Left lobe of liver (tissue), 2 donors: ENCODE measurements around the gene FGF18. TPM values are rescaled to one million over a fixed set of nuclear protein-coding genes. Genes with fewer than 3 reads are reported as not detected.

Experiments used
- ATAC-seq: fragments of 200-7000 bp; cut with Tn5 transposase; one replicate; pipeline ENCODE4 v1.9.1; 2020; ENCODE audit warnings: mild to moderate bottlenecking, moderate library complexity
- DNase-seq: peaks from one replicate; pipeline ENCODE4 v3.0.0-alpha.2; 2020; ENCODE audit warnings: low spot score
- total RNA-seq: library from RNA; stranded (reverse); gene quantifications from one replicate; pipeline ENCODE4 v1.2.1, GENCODE V29; 2021
- donor health status: DM: no; HTN: no; CAD: no; lungs with moderate emphysema.
- donor health status: DM: no; HTN: yes; CAD: no.

FGF18 gene
- total RNA-seq, 1 donor from 2014 or later, result not detected

DNA sequence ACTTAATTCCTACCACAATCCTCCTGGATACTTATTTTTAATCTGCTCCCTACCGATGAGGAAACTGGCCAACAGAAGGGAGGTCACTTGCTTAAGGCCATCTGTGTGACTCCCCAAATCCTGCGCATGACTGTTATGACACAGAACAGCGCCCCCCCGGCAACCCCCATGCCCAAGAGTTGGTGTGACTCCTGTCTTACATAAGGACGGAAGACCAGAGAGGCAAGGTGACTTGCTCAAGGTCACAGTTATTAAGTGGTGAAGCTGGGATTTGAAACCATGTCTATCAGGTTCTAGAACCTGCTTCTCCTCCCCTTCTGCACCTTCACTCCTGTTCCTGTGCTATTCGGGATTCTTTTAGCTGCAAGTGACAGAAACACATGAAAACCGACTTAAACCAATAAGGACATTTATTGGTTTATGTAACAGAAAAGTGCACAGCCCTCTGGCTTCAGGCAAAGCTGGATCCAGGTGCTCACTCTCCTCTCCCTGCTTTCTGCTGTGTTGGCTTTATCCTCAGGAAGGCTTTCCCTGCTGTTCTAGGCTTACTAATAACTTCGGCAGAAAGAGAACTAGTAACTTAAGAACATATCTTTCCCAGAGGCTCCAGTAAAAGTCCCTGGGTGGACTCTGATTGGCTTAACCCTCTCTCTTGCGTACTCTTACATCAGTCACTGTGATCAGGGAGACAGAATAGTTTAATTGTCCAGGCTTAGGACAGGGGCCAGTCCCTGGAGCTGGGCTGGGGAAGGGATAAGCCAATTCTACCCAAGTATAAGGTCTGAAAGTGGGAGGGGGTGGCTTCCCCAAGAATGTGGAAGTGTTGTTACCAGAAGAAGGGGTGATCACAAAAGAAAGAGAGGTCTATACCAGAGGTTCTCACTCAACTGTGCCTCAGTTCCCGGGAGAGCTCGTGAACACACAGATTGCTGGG, 43.7 kb downstream of the FGF18 start:
- no peak for ATAC-seq
- no peak for DNase-seq

DNA sequence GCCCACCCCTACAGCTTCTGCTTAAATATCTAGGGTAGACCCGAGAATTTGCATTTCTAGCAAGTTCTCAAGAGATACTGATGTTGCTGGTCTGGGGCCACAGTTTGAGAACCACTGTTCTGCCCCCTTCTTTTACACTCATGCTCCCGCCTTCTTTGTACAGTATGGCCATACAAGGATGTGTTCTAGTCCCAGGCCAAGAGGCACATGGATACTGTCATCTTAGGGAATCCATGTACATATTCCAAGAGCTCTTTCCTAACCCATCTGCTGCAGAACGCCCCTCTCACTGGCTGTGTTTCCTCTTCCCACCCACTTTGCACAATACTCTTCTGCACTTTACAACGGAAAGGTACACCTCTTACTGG, 44.4 kb downstream of the FGF18 start:
- DNase-seq (no peak), ATAC-seq (no peak)

DNA sequence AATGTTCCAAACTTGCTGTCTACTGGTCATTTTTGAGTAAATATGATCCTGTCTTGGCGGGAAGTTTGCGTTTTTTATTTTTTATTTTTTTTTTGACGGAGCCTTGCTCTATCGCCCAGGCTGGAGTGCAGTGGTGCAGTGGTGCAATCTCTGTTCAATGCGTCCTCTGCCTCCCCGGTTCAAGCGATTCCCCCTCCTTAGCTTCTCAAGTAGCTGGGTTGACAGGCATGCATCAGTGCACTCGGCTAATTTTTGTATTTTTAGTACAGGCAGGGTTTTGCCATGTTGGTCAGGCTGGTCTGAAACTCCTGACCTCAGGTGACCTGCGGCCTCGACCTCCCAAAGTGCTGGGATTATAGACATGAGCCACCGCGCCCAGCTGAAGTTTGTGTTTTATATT, 45.4 kb downstream of the FGF18 start:
- ATAC-seq (no peak), DNase-seq (no peak)

DNA sequence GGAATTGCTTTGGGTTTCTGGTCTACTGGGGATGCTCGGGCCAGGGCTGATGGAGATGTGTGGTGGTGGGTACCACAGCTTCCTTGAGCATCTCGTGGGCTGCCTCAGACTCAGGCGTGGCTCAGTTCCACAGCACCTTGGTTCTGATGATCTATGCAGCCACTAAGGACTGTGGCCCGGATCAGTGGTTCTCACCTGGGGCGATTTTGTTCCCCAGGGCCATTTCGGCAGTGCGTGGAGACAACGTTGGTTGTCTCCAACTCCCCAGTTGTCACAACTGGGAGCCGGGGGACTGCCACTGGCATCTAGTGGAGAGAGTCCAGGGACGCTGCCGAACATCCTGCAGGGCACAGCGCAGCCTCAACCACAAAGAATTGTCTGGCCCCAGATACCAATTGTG, 47.7 kb downstream of the FGF18 start:
- no peak for DNase-seq
- no peak for ATAC-seq

DNA sequence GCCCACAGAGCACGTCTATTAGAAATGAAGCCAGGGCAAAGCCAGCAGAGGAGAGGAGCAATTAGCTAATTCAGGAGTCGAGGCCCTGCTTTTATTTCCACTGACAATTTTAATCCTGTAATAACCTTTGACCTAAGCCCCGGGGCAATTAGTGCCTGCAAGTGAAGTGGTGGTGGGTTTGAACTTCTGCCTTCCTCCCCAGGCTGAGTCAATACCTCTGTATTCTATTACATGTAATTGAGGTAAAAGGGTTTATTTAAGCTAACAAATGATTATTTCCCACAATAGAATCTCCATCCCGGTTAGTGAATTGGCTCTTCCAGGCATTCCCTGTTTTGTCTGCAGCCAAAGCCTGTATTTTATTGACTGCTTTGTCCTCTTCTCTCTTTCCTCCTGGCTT, 49.9 kb downstream of the FGF18 start:
- no peak for ATAC-seq
- no peak for DNase-seq

DNA sequence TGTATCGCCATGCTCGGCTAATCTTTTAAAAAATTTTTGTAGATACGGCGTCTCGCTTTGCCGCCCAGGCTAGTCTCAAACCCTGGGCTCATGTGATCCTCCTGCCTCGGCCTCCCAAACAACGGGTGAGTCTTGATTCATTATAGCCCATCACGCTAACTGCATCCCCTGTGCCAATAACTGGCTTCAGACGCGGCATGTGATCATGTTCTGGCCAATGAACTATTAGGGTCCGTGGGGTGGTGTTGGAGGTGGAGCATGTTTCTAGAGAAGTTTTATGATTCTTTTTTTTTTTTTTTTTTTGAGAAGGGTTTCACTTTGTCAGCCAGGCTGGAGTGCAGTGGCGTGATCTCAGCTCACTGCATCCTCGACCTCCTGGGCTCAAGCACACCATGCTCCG, 51.0 kb downstream of the FGF18 start:
- no peak for ATAC-seq
- no peak for DNase-seq

DNA sequence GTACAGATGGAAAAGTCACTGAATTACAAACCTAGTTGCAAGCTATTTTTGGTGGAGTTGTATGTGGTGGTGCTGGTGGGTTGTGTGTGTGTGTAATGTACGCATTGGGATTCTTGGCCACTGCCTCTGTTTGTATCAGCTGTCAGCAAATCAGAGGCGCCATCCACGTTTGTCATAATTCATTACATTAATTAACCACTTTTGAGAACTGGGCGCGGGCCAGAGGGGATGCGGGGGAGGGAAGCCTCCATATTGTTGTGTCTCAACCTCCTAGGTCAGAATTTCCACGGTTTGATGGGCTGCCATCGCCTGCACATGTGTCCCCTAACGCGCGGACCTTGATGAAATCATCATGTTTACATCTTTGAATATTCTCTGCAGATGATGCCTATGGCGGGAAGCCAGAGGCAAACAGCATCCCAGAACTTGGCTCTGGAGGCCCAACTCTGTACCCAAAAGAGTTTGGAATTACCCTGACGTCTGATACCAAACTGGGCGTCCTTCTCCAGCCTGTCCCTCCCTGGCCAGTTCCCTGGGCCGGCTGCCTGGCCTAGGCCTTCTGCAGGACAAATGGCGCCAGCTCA, 54.9 kb downstream of the FGF18 start:
- ATAC-seq, result no peak
- DNase-seq, result no peak

DNA sequence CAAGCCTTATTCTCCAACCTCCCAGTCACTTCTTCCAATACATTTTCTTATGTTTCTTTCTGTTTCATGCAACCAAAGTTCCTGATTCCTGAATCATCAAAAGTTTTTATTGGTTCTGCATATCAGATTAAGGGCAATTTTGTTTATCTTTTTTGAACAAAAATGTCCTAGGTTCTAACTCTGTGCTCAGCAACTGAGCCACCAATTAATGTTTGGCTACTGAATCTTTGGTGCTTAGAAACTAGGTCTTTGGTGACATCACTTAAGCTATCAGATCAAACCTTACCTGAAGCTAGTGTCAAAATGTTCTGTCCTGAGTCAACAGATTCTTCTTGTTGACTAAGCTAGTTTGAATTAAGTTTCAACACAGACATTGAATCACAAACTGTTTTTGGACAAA, 56.1 kb downstream of the FGF18 start:
- no peak for ATAC-seq
- DNase-seq, result no peak

DNA sequence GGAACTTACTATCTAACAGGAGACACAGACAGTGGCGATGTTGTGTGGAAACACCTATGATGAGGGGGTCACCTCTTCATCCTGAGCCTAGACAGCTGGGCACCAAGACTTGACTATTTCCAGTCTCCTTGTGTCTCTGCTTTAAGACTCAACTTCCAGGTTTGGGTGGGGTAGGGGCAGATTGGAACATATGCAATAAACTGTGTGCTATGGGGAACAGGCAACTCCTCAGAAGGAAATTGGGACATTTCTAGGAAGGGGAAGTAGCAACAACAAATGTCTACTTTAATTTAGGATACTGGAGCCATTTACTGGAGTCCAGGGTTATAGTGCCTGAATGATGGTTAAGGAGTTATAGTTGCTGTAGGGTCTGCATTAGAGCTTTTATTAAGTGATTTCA, 57.3 kb downstream of the FGF18 start:
- no peak for DNase-seq
- ATAC-seq, result no peak

DNA sequence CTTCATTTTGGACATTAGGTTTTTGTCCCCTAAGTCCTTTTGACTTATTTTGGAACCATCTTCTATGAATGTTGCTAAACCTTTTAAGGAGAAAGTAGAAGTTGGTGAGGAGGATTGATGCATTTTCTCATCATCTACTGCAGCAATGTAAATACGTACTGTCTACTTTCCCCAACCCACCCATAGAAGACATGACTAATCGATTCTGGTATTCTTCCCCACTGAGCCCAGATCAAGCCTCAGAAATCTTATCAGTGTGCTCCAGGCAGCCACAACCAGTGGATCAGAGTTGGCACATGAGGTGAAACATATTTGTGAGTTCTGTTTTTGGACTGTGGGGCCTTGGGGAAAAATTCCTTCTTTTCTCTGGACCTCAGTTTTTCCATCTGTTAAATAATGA, 57.7 kb downstream of the FGF18 start:
- ATAC-seq (no peak), DNase-seq (no peak)

DNA sequence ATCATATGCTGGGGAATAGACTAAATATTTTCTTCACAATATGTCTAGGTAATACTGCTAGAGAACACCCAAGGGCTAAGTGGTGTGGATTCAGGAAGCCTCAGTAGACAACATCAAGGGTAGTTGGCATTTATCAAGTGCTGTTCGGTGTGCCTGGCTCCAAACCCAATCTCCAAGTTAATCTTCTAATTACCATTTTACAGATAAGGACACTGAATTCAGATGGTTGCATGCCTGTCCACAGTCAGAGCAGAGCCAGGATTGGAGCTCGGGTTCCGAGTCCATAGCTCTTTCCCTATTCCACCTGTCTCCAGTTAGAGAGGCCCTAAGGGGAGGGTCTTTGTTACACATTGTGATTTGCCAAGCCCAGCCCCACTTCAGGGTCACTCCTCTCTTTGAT, 58.2 kb downstream of the FGF18 start:
- ATAC-seq, result no peak

DNA sequence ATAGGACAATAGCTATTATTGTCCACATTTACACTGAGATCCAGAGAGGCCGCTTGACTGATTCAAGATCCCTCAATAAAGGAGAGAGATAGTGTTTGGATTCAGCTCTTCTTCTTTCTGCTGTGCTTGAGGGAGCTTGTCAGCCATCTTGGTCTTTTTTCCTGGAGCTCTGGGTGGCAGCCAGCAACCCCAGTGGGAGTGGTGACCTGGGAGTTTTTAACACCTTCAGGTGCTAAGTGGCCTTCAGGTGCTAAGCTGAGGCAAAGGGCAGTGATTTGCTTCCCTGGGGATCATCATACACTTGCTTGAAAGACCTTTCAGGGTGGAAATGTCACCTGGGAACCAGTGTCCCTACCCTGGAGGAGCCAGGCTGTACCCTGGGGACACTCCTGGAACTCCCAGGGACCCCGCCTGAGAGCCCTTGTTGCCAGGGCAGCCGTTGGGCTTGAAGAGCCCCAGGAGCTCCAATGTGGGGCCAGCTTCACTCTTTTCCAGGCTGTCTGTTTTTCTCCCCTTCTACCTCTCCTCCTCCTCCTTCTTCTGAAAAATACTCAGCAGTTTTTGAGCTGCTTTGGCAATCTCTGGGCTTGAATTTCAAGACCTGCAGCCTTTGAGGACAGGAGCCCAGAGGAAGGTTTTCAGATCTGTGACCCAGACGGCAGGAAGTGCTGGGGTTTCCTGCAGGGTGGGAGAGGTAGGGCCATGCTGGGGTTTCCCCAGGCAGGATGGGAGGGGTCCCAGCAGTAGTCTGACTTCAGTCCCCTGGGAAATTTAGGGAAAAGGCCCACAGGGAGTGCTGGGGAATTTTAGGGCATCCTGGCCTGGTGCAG, 59.7 kb downstream of the FGF18 start:
- ATAC-seq, result no peak
- no peak for DNase-seq

More for the DNA sequence above, 58.2 kb downstream of the FGF18 start:
- no peak for DNase-seq

DNA sequence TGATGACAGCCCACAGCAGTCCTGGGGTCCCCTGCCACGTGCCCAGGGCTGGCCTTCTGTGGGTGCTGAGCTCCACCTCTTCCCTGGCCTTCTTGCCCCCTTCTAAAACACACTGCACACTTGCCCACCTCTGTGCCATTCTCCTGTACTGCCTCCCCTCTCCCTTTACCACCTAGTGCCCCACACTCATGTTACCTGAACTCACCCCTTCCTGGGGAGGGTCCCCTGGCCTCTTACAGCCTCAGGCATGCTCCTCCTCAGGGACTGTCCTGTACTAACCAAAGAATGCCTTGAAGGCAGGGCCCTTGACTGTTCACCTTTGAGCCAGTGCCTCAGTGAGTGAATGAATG, 60.3 kb downstream of the FGF18 start:
- DNase-seq, result no peak
- no peak for ATAC-seq

DNA sequence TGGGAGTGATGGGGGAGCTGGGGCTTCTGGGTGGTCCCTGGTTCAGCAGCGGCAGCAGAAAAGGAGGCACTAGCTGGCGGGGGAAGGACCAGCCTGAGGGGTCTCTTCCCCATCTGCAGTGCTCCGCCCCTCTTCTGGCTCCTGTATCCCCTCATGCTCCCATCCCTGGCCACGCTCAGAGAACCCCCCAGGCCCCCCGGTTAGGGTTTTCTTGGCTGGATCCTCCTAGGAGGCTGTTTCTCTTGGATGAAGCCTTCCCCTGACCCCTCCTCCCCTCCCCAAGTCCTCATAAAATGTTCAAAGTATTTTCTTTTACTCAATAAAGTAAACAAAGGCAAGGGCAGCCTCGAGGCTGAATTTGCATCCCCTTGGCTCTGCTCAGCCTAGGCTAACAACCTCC, 60.8 kb downstream of the FGF18 start:
- no peak for ATAC-seq
- DNase-seq, result no peak

DNA sequence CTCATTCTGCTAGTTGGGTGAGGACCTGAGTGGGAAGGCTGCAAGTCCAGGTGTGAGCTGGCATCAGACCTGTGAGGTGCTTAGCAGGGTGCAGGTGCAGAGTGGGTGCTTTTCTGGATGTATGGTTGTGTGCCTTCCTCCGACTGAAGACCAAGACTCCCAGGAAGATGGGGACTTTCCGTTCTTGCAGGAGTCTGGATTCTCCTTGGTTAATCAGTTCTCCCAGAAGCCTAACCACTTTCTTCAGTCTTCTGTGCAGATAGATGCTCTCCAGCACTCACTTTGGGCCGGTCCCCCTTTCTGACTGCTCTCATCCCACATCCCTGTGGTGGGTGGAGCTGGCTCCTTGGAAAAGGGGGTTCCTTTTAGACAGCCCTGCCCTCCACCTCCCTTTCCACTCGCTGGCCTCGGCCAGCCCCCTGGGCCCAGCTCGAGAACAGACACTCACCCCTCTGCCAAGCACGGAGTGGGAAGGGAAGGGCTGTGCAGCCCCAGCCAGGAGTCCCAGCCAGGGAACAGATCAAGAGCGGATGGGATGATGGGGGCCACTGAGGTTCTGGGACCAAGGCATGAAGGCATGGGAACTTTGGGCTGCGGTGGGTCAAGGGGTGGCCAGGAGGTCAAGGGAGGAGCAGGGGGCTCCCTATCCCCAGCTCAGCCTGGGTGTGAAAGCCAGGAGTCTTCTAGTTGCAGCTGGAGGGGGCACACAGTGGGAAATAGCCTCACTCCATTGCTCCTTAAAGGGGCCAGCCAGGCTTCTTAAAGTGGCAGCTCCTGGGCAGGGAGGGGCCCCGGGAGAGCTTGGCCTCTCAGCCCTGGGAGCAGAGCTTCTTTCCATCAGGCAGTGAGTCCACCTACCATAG, 62.4 kb downstream of the FGF18 start:
- ATAC-seq, result no peak
- DNase-seq, result no peak

DNA sequence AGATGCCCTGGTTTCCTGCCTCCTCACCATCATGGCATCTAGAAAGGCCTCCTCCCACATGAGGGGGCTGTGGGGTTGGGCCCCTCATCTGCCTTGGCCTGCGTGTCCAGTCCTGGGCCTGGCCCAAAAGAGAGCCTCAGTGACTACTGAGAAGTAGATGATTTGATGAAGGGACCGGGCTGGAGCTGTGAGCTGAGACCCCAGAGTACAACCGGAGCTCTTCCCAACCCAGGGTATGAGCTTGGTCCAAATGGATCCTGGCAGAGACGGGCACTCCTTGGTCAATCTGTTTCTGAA, 62.9 kb downstream of the FGF18 start:
- no peak for DNase-seq
- no peak for ATAC-seq

DNA sequence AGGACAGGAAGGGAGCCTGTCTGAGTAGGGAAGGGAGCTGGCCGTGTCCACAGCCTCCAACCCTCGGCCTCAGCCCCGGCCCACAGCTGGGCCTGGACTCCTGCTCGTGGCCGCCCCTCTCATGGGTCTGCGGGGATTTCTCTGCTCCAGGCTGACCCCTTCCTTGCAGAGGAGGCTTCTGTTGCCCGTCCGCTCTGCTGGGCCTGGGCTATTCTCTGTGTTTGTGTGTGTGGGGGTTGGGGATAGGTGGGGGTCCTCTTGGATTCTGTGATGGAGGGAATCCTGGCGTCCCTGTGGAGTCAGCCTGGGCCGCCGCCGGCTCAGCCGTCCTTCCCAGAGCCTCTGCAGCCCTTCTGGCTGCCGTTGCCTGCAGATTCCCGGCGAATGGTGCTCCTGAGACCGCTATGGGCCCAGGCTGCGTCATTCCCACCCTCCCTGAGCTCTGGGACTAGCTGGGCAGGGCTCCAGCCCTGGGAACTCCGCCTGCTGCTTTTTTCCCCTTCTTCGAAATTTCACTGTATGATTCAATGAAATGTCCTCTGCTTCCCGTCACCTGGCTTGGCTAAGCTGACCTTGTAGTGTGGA, 64.2 kb downstream of the FGF18 start:
- DNase-seq (no peak), ATAC-seq (no peak)

DNA sequence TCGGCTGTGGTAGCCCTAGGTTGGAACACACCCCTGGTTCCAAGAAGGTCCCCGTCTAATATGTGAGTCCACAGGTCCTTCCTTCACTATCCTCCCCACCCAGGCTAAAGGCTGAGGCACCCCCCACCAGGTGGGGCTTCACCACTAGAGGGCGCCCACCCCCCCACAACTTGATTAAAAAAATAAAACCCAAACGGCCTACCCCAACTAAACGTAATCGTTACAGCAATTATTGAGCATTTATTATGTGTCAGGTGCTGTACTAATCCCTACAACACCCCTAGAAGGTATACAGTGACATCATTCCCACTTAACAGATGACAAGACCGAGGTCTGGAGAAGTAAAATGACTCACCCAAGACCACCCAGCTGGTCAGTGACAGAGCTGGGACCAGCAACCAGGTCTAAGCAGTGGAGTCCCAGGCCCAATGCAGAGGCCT, 65.0 kb downstream of the FGF18 start:
- peak; percentile 73 for ATAC-seq
- DNase-seq, result no peak

DNA sequence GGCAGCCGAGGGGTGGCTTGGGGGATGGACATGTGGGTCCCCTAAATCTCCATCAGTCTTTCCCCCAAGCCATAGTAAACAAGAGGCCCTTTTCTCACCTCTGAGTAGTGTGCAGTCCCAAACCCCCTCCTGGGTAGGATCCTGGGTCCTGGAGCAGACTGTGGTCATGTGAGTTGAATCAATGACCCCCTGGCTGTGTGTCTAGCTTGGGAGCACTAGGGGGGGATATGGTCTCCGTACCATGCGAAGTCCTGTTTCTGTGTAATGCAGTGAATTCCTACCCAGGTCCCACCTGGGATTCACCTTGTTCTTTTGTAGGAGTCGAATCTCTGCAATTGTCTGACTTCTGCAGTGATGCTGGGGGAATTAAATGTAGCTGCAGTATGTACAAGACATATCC, 66.2 kb downstream of the FGF18 start:
- no peak for ATAC-seq

DNA sequence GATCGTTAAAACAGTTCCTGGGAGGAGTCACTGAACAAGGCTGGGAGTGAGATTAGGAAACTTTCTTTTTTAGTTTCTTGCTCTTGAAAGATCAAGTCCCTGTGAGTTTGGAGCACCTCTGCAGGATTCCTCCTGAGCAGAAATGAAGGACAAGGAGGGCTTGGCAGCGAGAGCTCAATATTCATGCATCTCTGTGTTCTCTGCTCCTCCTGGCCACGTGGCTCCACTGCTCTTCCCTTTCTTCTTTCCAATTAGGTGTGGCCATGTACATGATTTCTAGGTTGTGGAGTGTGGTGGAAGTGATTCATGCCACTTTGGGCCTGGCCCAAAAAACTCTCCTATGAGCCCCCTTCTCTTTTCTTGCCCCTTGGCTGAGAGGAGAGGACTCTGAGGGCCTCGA, 67.2 kb downstream of the FGF18 start:
- DNase-seq (no peak), ATAC-seq (no peak)

More for the DNA sequence above, 66.2 kb downstream of the FGF18 start:
- no peak for DNase-seq

DNA sequence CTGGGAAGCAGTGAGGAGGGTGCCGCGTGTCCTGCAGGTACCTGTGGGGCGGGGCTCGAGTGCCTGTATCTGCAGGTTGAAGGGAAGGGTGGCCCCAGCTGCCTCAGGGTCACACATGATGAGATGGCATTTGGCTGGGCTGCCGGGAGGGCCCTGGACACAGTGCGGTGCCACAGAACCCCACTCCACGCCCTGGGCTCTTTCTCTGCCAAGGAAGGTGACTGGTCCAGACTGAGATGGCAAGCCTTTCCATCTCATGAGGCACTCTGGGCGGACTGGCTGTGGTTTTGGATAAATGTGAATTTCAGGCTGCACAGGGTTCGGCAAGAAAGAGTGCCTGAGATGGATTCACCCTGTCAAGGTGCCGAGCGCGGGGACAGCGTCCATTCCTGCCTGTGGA, 69.4 kb downstream of the FGF18 start:
- DNase-seq, result no peak
- no peak for ATAC-seq
